Jurkat, Clone E6-1 (cell line): ENCODE results near the gene SF3B3.
"Not testable (repeated sequence)": the region's sequence is repeated elsewhere in the genome, so short reads cannot be mapped to it uniquely, and the experiment has no call there.

Experiments
- DNase-seq: peaks from one replicate; pipeline ENCODE4 v3.0.0-alpha.2; 2011; ENCODE audit warnings: low read depth, low spot score
- H3K4me3 ChIP-seq: 2 replicates; pipeline ENCODE4 v1.5.1; 2011; ENCODE audit warnings: mild to moderate bottlenecking, low read length, control low read depth, moderate library complexity

The SF3B3 gene

GRCh38 chr16:70604407-70605282 is 81.0 kb downstream of the SF3B3 start:
- H3K4me3 ChIP-seq: no peak overlapping the region
- no peak for DNase-seq

- DNase-seq: no peak
- H3K4me3 ChIP-seq: no peak overlapping the region
These were observed 81.7 kb downstream of the SF3B3 start for GRCh38 chr16:70605283-70605657.

- no peak overlapping the region for H3K4me3 ChIP-seq
- DNase-seq: no peak
These were observed 84.9 kb downstream of the SF3B3 start for GRCh38 chr16:70608521-70608920.

- no peak overlapping the region for H3K4me3 ChIP-seq
These were observed 86.9 kb downstream of the SF3B3 start for GRCh38 chr16:70610273-70611223.

GRCh38 chr16:70611224-70611598 is 87.6 kb downstream of the SF3B3 start:
- H3K4me3 ChIP-seq: no peak overlapping the region
- DNase-seq: no peak

More at GRCh38 chr16:70610273-70611223, 86.9 kb downstream of the SF3B3 start:
- no peak for DNase-seq

GRCh38 chr16:70611785-70612303 is 88.2 kb downstream of the SF3B3 start:
- no peak overlapping the region for H3K4me3 ChIP-seq
- no peak for DNase-seq

GRCh38 chr16:70612931-70613330 is 89.3 kb downstream of the SF3B3 start:
- no peak for DNase-seq

GRCh38 chr16:70614208-70614951 is 90.8 kb downstream of the SF3B3 start:
- no peak overlapping the region for H3K4me3 ChIP-seq
- no peak for DNase-seq

More at GRCh38 chr16:70612931-70613330, 89.3 kb downstream of the SF3B3 start:
- H3K4me3 ChIP-seq: no peak overlapping the region

- DNase-seq: no peak
- H3K4me3 ChIP-seq: no peak overlapping the region
These were observed 92.3 kb downstream of the SF3B3 start for GRCh38 chr16:70615945-70616344.

GRCh38 chr16:70621864-70622263 is 98.2 kb downstream of the SF3B3 start:
- H3K4me3 ChIP-seq: not testable (repeated sequence)

More at GRCh38 chr16:70621864-70622263, 98.2 kb downstream of the SF3B3 start:
- DNase-seq: not testable (repeated sequence)
